NCI-H748 (cell line): ENCODE results near the gene FHIT.
A peak's percentile ranks its signal among the peaks of the same experiment; 100 is the strongest.

Experiments used
- DNase-seq: peaks from one replicate; lab custom pipeline; 2025; ENCODE audit not compliant: unreplicated experiment; lab: John Stamatoyannopoulos, UW

Gene FHIT

GRCh38 chr3:60867200-60867599 is 384.1 kb downstream of the FHIT start:
- DNase-seq, result no peak

- DNase-seq, result no peak
These were observed 394.8 kb downstream of the FHIT start for GRCh38 chr3:60856257-60857046.

GRCh38 chr3:60855250-60855649 is 396.0 kb downstream of the FHIT start:
- DNase-seq, result no peak

- DNase-seq, result no peak
These were observed 396.5 kb downstream of the FHIT start for GRCh38 chr3:60854791-60855190.

- no peak for DNase-seq
These were observed 403.5 kb downstream of the FHIT start for GRCh38 chr3:60847791-60848190.

- DNase-seq, result no peak
These were observed 407.0 kb downstream of the FHIT start for GRCh38 chr3:60844256-60844655.

- DNase-seq, result no peak
These were observed 409.9 kb downstream of the FHIT start for GRCh38 chr3:60841355-60841754.

GRCh38 chr3:60839246-60839645 is 412.0 kb downstream of the FHIT start:
- DNase-seq, result peak; percentile 12

- DNase-seq, result no peak
These were observed 415.5 kb downstream of the FHIT start for GRCh38 chr3:60835796-60836195.

GRCh38 chr3:60829058-60829457 is 422.2 kb downstream of the FHIT start:
- DNase-seq, result peak; percentile 80

- DNase-seq, result no peak
These were observed 423.6 kb downstream of the FHIT start for GRCh38 chr3:60827666-60828065.

- DNase-seq, result no peak
These were observed 424.7 kb downstream of the FHIT start for GRCh38 chr3:60826511-60826910.

- DNase-seq, result no peak
These were observed 438.8 kb downstream of the FHIT start for GRCh38 chr3:60812502-60812901.

GRCh38 chr3:60810881-60811280 is 440.4 kb downstream of the FHIT start:
- no peak for DNase-seq

GRCh38 chr3:60809857-60810610 is 441.2 kb downstream of the FHIT start:
- no peak for DNase-seq

GRCh38 chr3:60803216-60804173 is 447.8 kb downstream of the FHIT start:
- no peak for DNase-seq

- DNase-seq, result no peak
These were observed 449.9 kb downstream of the FHIT start for GRCh38 chr3:60801307-60801706.

- no peak for DNase-seq
These were observed 452.8 kb downstream of the FHIT start for GRCh38 chr3:60798456-60798855.

- DNase-seq, result peak; percentile 18
These were observed 458.9 kb downstream of the FHIT start for GRCh38 chr3:60792249-60792852.

GRCh38 chr3:60788185-60788584 is 463.1 kb downstream of the FHIT start:
- DNase-seq, result no peak

- DNase-seq, result no peak
These were observed 469.3 kb downstream of the FHIT start for GRCh38 chr3:60781935-60782334.
